A172 (cell line): ENCODE measurements around the gene ANO8. TPM values are rescaled to one million over a fixed set of nuclear protein-coding genes. Genes with fewer than 3 reads are reported as not detected.
"Not testable (repeated sequence)": the region's sequence is repeated elsewhere in the genome, so short reads cannot be mapped to it uniquely, and the experiment has no call there.

Experiments used
- DNase-seq: peaks from one replicate; pipeline ENCODE4 v3.0.0-alpha.2; 2015; ENCODE audit warnings: low spot score
- total RNA-seq: library from RNA; depleted of rRNA; stranded (reverse); fragments of >200 nt; shearing (Covaris generic); gene quantifications from 2 replicates; pipeline ENCODE4 v1.2.3, GENCODE V29; 2014

ANO8 gene
- total RNA-seq, 1 experiment from 2014 or later, result 4.2 TPM

DNA sequence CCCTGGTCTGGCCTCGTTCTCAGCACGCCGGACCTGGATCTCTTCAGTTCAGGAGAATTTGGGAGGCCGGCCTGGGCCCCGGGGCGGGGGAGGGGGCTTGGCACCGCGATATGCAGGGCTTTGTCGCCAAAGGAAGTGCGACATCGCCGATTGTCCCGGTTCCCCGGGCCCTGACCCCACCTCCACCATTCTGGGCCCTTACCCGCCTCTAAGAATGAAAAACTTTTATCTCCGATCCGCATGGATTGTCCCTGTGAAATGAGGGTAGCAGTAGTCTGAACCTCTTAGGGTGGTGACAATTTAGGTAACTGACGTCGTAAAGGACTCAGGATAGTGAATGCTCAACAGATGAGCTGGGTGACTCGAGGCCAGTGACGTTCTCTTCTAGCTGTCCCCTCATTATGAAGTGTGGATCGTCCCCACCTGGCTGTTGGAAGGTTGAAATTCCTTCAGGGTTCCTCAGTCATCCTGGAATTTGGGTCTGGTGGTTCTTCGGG, 24.6 kb downstream of the ANO8 start:
- no peak for DNase-seq

DNA sequence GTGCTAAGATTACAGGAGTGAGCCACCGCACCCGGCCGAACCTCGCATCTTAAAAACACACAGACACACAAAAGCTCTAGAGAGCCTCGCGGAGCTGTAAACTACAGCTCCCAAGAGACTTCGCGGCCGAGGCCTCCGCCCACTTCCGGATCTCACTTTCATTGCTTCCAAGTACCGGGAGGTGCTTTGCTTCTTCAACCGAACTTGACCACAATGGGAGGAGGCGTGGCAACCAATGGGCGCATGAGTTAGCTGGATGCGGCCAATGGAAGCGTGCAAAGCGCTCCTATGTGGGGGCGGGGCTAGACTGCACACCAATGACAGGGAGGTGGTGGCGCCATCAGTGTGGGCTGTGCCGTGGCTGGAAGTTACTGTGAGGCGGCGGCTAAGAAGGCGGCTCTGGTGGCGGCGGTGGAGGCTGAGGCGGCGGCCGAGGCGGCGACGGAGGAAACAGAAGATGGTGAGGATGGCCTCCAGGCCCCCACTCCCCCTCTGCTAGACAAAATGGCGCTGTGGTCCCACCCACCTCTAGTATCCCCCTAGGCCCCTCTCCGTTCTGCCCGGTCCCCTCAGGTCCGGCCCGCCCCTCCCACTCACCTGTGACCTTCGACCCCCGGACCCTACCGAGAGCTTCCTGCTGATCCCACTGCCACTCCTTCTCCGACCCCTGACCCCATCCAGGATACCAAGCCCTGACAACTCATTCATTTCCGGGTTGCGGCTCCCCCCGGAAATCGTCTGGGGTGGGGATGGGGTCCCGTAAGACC, 25.3 kb downstream of the ANO8 start, which contains the start of gene DDA1:
Gene DDA1, plus strand, starts transcription at position 366 of the 767 bp plus-strand sequence. Its CDS starts 92 bp downstream, at position 458.
- peak; percentile 100 for DNase-seq

DNA sequence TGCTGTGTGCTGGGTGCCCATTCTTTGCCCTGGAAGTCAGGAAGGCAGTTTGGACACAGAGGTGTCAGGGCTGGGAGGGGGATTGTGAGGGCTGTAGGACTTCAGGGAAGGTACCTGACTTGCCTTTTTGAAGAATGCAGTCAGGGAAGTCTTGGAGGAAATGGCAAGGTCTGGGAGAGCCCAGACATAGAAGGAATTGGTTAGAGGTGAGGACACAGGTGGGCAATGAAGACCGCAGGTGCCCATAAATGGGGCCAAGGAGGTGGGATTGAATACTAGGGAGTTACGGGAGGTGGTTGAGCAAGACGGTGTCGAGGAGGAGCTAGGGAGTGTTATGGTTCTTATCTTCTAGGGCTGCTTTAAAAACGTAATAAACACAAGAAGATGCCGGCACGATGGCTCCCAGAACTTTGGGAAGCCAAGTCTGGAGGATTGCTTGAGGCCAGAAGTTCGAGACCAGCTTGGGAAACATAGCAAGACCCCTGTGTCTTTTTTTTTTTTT, 26.7 kb downstream of the ANO8 start:
- DNase-seq, result no peak

- no peak for DNase-seq
These were observed 28.4 kb downstream of the ANO8 start for GRCh38 chr19:17306285-17306714.

GRCh38 chr19:17305517-17306284, 29.0 kb downstream of the ANO8 start, which contains the start of gene MRPL34:
MRPL34 (plus strand) TSS chr19:17305872; CDS start chr19:17305893, 21 bp downstream.
- DNase-seq, result peak; percentile 100

DNA sequence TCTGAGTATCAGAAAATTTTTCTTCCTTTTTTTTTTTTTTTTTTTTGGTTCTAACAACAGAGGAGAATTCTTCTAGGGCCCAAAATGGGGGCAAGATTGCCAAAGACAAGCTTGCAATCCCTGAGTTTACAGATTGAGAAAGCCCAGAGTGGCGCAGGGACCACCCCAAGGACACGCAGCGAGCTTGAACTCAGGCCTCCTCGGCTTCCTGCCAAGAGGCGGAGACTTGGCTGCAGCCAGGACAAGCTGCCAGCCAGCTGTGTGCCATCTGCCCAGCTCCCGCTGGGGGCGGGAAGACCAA, 29.5 kb downstream of the ANO8 start:
- no peak for DNase-seq

DNA sequence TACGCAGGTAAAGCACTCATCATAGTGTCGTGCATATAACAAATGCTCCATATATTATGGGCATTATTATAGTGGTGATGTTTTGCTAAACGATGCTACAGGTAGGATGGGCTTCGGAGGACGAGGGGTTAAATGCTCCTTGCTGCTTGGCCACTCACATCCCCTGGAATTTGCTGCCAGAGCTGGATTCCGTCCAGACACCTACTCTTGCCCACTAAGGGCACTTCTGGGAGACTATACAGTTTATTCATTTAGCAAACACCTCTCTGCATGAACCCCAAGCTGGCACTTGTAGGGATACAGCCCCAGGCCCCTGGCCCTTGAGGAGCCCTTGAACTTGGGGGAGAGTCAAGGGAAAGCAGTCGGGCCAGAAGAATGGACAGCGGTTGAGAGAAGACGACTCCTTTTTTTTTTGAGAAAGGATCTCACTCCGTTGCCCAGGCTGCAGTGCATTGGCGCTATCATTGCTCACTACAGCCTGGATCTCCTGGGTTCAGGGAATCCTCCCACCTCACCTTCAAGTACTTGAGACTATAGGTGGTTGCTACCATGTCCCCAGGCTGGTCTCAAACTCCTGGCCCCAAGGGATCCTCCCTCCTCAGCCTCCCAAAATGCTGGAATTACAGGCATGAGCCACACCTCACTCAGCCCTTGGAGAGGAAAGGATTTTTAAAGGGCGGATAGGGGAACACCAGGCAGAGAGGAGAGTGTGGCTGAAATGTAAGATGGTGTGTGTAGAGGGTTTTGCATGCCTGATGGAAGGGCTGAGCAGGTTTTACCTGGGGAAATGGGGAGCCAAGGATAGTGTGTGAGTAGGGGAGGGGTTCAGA, 30.1 kb downstream of the ANO8 start:
- DNase-seq, result no peak

DNA sequence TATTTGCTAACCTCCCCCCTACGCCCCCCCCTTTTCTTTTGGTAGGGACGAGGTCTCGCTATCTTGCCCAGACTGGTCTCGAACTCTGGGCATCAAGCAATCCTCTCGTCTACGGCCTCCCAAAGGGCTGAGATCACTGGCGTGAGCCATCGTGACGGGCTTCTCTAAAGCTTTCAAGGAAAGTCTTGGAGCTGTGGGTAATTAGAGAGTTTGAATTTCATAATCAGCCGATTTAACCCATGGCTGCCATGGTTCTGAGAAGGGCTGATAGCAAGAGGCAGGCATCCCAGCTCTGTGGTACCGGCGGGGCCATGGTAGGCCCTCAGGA, 30.8 kb downstream of the ANO8 start:
- DNase-seq, result no peak

DNA sequence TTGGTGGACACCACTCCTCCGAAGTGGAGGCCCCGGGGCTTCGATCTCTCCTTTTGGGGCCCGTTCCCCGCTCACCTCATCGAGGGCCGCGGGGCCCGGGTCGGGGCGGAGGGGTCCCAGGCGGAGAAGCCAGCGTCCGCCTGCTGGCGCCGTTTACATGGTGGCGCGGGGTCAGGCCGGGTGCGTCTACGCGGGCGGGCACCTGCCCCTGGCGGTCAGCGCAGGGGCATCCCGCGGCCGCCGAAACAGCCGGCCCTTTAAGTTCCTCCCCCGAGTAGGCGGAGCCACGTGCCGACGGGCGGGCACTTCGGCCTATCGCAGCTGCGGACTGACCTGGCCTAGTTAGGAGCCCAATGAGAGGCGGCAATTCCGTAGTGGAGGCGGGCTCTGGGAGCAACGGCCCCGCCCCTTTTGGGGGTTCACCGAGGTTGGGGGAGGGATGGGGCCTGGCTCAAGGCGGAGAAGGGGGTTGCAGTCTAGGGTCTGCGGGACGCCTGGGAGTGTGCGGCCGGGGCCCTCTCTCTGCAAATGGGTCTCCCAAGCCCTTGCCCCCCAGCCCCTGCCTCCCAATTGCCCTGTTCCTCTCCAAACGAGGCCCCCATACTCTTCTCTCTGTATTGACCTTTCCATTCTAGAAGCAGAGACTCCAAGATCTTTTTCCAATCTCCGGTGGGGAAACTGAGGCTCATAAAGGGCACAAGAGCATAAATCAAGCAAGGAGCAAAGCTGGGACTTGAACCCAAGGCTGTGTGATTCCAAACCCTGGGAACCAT, 31.3 kb downstream of the ANO8 start, which contains the start of gene ABHD8:
Gene ABHD8, minus strand, starts transcription at position 259 of the 773 bp plus-strand sequence. CDS start 1,809 bp downstream, outside the sequence.
- peak; percentile 87 for DNase-seq

DNA sequence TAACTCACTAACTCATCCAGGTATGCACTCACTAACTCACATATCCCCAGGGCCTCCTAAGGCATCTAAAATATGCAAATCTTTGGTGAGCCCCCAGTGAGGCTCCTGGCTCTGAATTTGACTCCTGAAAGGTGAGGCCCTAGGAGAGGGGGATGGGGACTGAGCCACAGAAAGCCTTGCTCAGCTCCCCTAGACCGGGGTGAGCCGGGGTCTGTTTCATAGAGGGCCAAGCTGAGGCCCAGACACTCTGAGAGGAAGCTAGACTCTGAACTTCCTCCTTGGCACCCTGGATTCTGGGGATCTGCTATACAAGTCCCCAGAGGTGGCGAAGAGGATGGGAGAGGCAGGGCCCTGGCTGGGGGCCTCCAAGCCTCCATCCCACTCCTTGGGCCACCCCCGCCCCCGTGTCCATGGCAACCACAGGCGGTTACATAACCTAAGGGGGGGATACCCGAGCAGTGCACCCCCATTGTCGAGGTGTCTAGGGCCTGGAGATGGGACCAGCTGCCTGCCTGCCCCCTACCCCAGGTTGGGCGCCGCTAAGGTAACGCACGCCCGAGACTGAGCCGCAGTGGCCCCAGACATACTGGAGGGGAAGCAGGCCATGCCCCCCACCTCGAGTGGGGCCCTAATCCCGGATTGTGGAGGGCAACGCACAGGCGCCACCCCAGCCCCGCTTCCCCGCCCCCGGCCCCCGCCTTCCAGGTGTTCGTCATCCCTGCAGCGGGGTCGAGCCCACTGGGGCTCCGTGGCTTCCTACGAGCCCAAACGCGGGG, 32.1 kb downstream of the ANO8 start:
- no peak for DNase-seq

DNA sequence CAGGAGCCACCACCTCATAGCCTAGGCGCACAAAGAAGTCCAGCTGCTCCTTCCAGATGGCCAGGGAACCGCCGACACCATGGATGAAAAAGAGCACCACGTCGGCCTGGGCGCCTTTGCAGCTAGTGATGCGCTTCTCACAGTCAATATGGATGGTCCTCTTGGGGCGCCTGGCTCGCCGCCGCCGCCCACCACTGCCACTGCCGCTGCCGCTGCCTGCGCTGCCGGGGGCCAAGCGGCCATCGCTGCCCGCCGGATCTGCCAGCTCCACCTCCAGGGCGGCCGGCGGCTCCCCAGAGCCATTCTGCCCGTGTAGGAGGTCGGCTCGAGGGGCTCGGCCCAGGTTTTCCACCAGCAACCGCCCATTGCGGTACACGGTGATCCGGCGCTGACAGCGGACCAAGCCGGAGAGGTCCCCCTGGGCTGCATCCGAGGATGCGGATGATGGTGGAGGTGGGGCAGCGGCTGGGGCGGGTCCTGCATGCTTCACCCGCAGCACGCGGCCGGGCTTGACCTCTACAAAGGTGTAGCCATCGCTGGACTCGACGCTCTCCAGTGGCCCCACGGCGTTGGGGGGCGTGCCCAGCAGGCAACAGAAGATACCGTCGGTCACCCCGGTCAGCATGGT, 33.5 kb downstream of the ANO8 start:
- DNase-seq, result no peak

DNA sequence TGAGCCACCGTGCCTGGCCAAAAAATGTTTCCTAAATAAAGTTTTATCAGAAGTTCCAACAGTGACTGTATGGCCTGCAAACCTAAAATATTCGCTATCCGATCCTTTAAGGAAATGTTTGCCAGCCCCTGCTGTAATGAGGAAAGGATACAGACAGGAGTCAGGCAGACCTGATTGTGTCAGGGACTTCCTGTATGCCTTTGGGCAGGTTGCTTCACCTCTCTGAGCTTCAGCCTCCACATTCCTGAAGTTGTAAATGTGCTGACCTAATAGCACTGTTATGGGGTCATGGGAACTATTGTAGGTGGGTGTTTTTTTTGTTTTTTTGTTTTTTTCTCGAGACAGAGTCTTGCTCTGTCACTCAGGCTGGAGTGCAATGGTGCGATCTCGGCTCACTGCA, 37.7 kb downstream of the ANO8 start:
- DNase-seq, result no peak

GRCh38 chr19:17296273-17296672, 38.4 kb downstream of the ANO8 start:
- DNase-seq, result peak; percentile 93

- not testable (repeated sequence) for DNase-seq
These were observed 39.1 kb downstream of the ANO8 start for GRCh38 chr19:17295551-17295950.

DNA sequence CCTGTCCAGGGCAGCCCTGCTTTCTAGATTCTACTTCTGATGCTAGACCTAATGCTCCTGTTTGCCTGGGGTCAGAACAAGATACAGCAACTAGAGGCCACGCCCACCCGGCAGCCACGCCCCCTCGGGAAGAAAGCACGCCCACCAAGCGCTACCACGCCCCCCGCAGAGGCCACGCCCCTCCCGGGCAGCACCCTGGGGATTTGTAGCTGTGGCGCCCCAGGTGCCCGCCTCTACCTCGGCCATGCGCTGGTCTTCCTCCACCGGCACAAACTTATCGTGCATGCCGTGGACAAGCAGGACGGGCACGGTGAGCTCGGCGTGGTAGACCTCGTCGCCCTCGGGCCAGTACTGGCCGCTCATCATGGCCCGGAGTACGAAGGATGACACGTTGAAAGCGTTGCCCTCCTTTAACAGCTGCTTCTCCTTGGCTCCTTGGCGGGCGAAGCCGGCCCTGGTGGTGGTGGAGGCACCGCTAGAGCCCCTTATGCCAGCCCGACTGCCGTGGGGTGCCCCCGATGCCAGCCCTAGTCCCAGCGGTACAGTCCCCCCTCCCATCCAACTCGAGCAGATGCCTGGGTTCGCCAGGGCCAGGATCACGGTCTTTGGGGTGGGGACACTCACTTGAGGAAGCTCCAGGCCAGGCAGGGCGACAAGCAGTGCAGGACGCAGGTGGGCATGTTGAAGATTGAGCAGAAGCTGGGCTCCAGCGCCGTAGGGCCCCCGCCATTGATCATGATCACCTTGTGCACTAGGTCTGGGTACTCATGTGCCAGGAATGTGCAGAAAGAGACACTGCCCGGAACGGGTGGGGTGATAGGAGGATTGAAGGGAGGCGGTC, 40.4 kb downstream of the ANO8 start:
- DNase-seq, result no peak

DNA sequence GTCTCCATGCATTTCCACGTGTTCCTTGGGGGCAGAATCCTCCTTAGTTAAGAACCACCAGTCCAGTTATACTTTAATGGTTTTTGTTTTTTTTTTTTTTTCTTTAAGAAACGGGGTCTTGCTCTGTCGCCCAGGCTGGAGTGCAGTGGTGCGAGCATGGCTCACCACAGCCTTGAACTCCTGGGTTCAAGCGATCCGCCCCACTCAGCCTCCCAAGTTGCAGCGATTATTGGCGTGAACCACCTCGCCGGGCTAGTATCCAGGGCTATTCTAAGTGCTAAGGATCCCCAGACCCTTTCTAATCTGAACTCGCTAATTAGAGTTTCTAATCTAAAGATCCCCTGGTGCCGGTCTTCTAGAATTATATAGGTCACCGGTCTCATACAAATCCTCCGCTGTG, 41.0 kb downstream of the ANO8 start:
- no peak for DNase-seq

DNA sequence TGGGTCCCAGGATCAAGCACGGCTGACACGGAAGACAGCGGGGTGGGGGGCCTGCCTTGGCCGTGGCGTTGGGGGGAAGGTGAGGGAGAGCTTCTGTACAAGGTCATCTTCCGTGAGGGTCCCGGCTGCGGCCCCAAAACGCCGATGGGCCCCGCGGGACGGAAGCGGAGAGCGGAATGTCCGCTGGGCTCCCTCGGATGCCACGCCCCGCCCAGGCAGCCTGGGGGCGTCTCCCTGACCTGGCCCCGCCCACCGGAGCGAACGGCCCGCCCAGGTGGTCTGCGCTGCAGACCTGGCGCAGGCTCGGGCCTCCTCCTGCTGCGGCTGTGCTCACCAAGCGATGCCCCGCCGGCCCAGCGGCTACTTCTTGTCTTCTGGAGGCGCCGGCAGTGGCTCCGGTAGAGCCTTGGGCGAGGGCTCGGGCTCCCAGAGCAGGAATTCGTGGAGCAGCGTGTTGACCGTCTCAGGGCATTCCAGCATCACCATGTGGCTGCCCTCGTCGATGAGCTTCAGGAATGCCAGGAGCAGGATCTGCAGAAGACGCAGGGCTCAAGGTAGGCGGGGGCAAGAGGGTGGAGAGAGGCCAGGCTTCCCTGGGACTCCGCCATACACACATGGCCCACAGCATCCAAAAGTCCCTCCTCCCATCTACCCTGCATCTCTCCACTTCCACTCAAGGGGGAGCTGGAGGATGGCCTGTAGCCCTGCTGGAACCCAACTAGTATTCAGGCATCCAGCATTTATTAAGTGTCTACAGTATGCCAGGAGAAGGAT, 42.2 kb downstream of the ANO8 start:
- peak; percentile 87 for DNase-seq

DNA sequence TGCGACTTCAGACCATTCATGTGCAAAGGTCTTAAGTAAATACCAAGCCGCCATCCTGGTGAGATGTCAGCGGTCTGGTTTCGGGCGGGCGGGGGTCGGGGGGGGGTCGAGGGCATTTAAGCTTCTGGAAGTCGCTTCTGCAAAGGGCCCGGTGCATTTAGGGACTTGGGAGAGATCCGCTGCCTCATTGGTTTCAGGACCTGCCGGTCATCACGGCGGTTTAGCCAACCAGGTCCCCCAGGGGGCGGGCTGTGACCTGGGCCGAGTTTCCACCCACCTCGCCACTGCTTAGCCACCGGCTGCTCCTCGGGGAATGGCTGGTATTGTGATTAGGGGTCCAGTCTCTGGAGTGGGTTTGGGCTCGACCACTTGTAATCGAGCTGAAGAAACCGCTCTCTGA, 45.2 kb downstream of the ANO8 start:
- DNase-seq, result peak; percentile 14
